ENCODE measurements around the gene PRELID2.
"Not testable (repeated sequence)": the region's sequence is repeated elsewhere in the genome, so short reads cannot be mapped to it uniquely, and the experiment has no call there.

PRELID2 gene

DNA sequence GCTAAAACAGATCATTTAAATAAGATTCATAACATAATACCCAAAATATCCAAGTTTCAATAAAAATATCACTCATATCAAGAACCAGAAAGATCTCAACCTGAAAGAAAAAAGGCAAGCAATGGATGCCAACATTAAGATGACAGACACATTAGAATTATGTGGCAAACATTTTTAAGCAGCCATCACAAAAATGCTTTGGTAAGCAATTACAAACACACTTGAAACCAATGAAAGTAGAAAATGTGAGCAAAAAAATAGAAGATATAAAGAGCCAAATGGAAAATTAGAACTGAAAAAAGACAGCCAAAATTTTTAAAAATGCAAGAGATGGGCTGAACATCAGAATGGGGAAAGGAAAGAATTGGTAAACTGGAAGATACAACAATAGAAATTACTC, 96.9 kb downstream of the PRELID2 start:
- Mint-ChIP-seq H3K4me3 (no peak overlapping the region), H3K9me3 (no peaks in the 10 kb centered on the region), H3K27ac (no peak overlapping the region), H3K4me1 (ENCODE audit: low read depth in 2 of 2) (no peaks in the 10 kb centered on the region), H3K27me3 (no peaks in the 10 kb centered on the region), H3K36me3 (ENCODE audit: insufficient read depth) (no peaks in the 10 kb centered on the region)
- DNase-seq = no peak
- ATAC-seq (replicated peaks) = no peak

DNA sequence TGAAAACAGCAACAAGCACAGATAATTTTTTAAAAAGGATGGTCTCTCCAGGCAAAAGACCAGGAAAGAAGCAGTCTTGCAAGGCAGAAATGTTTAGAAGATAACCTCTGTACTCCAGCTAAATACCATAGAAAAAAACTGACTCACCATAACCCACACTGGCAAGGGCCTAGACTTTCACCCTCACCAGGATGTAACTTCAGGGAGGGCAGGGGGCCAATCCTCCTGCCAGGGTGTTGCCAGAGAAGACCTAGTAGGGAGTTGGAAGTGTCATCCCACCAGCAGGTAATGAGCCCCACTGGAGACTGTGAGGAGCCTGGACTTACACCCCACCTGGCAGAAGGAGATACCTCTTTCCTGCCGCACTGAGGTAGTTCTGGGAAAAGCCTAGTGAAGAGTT, 97.6 kb downstream of the PRELID2 start:
- Mint-ChIP-seq H3K27me3 (no peaks in the 10 kb centered on the region), H3K27ac (no peak overlapping the region), H3K4me1 (ENCODE audit: low read depth in 2 of 2) (no peaks in the 10 kb centered on the region), H3K4me3 (no peak overlapping the region), H3K9me3 (no peaks in the 10 kb centered on the region), H3K36me3 (ENCODE audit: insufficient read depth) (no peaks in the 10 kb centered on the region)
- DNase-seq = no peak
- ATAC-seq (replicated peaks) = no peak

GRCh38 chr5:145729956-145730355, 105.2 kb downstream of the PRELID2 start:
- ATAC-seq (replicated peaks); H3K27ac Mint-ChIP-seq; DNase-seq; H3K4me1 Mint-ChIP-seq (ENCODE audit: low read depth in 2 of 2); H3K4me3 Mint-ChIP-seq; H3K27me3 Mint-ChIP-seq; H3K36me3 Mint-ChIP-seq (ENCODE audit: insufficient read depth): not testable (repeated sequence)
- H3K9me3 Mint-ChIP-seq = peaks cover 5 to 20% of the 10 kb centered on the region in 2 donors

- Mint-ChIP-seq H3K36me3 (ENCODE audit: insufficient read depth) (no peaks in the 10 kb centered on the region), H3K27me3 (no peaks in the 10 kb centered on the region), H3K4me1 (ENCODE audit: low read depth in 2 of 2) (no peaks in the 10 kb centered on the region), H3K4me3 (no peak overlapping the region), H3K27ac (no peak overlapping the region), H3K9me3 (no peaks in the 10 kb centered on the region)
- ATAC-seq (replicated peaks) (no peak), DNase-seq (no peak)
Observed at GRCh38 chr5:145723516-145723915, 111.6 kb downstream of the PRELID2 start.

DNA sequence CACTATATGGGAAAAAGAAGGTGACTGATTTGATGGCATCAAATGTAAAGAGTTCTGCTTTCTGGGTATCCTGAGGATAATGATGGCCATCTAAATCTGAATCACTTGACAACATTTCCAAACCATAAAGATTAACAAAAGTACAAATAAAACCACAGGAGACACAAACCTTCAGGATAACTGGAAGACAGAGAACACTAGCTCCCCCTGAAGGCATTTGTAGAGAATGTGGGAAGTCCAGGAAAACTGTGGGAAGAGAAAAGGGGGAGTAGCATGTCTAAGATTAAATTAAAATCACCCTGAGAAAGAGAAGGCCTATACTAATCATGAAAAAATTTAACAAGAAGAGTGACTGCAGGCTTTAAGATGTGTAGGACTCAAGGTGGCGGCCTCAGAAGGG, 116.2 kb downstream of the PRELID2 start:
- H3K27me3 Mint-ChIP-seq = no peaks in the 10 kb centered on the region
- H3K27ac Mint-ChIP-seq = no peak overlapping the region
- no peak overlapping the region for H3K4me3 Mint-ChIP-seq
- no peaks in the 10 kb centered on the region for H3K9me3 Mint-ChIP-seq
- no peaks in the 10 kb centered on the region for H3K4me1 Mint-ChIP-seq (ENCODE audit: low read depth in 2 of 2)
- H3K36me3 Mint-ChIP-seq (ENCODE audit: insufficient read depth) = no peaks in the 10 kb centered on the region
- DNase-seq = no peak
- no peak for ATAC-seq (replicated peaks)

DNA sequence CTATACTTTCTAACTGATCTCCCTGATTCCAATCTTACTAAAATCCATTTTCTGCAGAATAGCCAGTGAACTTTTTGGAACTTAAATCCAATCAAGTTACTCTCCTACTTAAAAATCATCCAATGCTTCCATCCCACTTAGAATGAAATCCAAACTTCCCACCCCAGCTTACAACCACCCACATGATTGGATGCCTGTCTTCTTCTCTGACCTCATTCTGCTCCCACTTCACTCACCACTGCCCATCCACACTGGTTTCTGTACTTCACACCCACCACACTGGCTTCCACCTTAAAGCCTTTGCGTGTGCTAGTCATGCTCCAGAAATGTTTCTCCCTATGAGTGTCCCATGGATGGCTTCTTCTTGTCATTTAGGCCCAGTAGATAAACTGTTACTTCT, 119.7 kb downstream of the PRELID2 start:
- Mint-ChIP-seq H3K27me3 (no peaks in the 10 kb centered on the region), H3K27ac (no peak overlapping the region), H3K36me3 (ENCODE audit: insufficient read depth) (no peaks in the 10 kb centered on the region), H3K4me1 (ENCODE audit: low read depth in 2 of 2) (no peaks in the 10 kb centered on the region), H3K4me3 (no peak overlapping the region), H3K9me3 (no peaks in the 10 kb centered on the region)
- DNase-seq (no peak), ATAC-seq (replicated peaks) (no peak)

- DNase-seq = no peak
- Mint-ChIP-seq H3K36me3 (ENCODE audit: insufficient read depth) (no peaks in the 10 kb centered on the region), H3K27ac (no peak overlapping the region), H3K4me3 (no peak overlapping the region), H3K27me3 (no peaks in the 10 kb centered on the region), H3K9me3 (no peaks in the 10 kb centered on the region), H3K4me1 (ENCODE audit: low read depth in 2 of 2) (no peaks in the 10 kb centered on the region)
- no peak for ATAC-seq (replicated peaks)
Observed at GRCh38 chr5:145712245-145712644, 122.9 kb downstream of the PRELID2 start.

DNA sequence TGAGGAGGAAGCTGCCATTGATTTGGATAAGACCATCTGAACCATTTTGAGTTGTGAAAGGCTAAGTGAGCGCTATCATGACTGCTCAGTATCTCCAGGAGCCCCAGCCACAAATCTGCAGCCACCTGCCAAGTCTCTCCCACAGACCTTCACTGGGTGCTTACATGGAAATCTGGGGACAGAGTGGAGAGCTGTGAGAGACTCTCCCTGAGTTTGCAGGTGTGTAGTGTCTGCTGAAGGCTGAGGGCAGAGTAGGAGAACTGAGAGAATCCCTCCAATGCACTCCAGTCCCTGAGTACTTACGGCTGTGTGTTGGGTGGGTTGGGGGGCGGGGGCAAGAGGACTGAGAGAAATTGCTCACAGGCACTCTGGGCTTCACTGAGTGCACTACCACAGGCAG, 123.7 kb downstream of the PRELID2 start:
- DNase-seq (no peak), ATAC-seq (replicated peaks) (no peak)
- Mint-ChIP-seq H3K36me3 (ENCODE audit: insufficient read depth) (no peaks in the 10 kb centered on the region), H3K9me3 (no peaks in the 10 kb centered on the region), H3K27me3 (no peaks in the 10 kb centered on the region), H3K4me3 (no peak overlapping the region), H3K4me1 (ENCODE audit: low read depth in 2 of 2) (no peaks in the 10 kb centered on the region), H3K27ac (no peak overlapping the region)

All from effector memory CD8-positive, alpha-beta T cell (primary cell).